ENCODE measurements around the gene TRIM49D2.
"Not testable (repeated sequence)": the region's sequence is repeated elsewhere in the genome, so short reads cannot be mapped to it uniquely, and the experiment has no call there.

TRIM49D2 gene

GRCh38 chr11:89923764-89924163 lies at the start of gene TRIM49D2:
Gene TRIM49D2 (plus strand): TSS chr11:89924064. CDS start chr11:89926762, 2,698 bp downstream.
- not testable (repeated sequence) for DNase-seq

GRCh38 chr11:89877511-89877910 lies 46.4 kb upstream of the TRIM49D2 start:
- not testable (repeated sequence) for DNase-seq

- DNase-seq = not testable (repeated sequence)
These were observed 30.6 kb upstream of the TRIM49D2 start for GRCh38 chr11:89893245-89893644.

- not testable (repeated sequence) for DNase-seq
These were observed 23.1 kb upstream of the TRIM49D2 start for GRCh38 chr11:89900809-89901208.

GRCh38 chr11:89922195-89922660 lies 1.6 kb upstream of the TRIM49D2 start, which contains the start of gene TRIM49D1:
Gene TRIM49D1 (minus strand): TSS chr11:89922245. CDS start chr11:89917710, 4,535 bp downstream.
- DNase-seq = no peak

GRCh38 chr11:89960833-89961232 lies 37.0 kb downstream of the TRIM49D2 start:
- not testable (repeated sequence) for DNase-seq

- DNase-seq = not testable (repeated sequence)
These were observed 41.9 kb downstream of the TRIM49D2 start, which contains the start of gene TRIM64 for GRCh38 chr11:89965737-89966136. Gene TRIM64 (plus strand): TSS chr11:89966037. CDS start chr11:89968504, 2,467 bp downstream.
